ENCODE results near the gene F2RL2. TPM values are rescaled to one million over a fixed set of nuclear protein-coding genes. Genes with fewer than 3 reads are reported as not detected.

The F2RL2 gene
- total RNA-seq, 3 donors from 2014 or later: under 0.01 to 3.4 (median 2.9) TPM

- no peak for DNase-seq (ENCODE audit: low spot score in 2 of 2)
- Histone ChIP-seq H3K4me3 (no peak overlapping the region), H3K27ac (no peak overlapping the region), H3K4me1 (no peaks in the 10 kb centered on the region), H3K9me3 (no peaks in the 10 kb centered on the region), H3K27me3 (no peaks in the 10 kb centered on the region), H3K36me3 (no peaks in the 10 kb centered on the region)
- TF ChIP-seq POLR2A (IDR thresholded peaks at IDR 0.05) (no peak), CTCF (IDR thresholded peaks at IDR 0.05) (no peak), POLR2AphosphoS5 (IDR thresholded peaks at IDR 0.05) (no peak)
- intact Hi-C loops (cut with DNase I; ENCODE audit: low total_unique reads): no loop called here
Measured at GRCh38 chr5:76664079-76664478, 40.9 kb upstream of the F2RL2 start.

GRCh38 chr5:76663573-76663972 lies 40.4 kb upstream of the F2RL2 start:
- intact Hi-C loops (cut with DNase I; ENCODE audit: low total_unique reads): no loop called here
- H3K4me1 ChIP-seq: no peaks in the 10 kb centered on the region
- no peak overlapping the region for H3K4me3 ChIP-seq
- TF ChIP-seq POLR2AphosphoS5 (IDR thresholded peaks at IDR 0.05): no peak
- no peak for TF ChIP-seq POLR2A (IDR thresholded peaks at IDR 0.05)
- no peak for TF ChIP-seq CTCF (IDR thresholded peaks at IDR 0.05)
- no peak overlapping the region for H3K27ac ChIP-seq
- no peaks in the 10 kb centered on the region for H3K27me3 ChIP-seq
- H3K9me3 ChIP-seq: no peaks in the 10 kb centered on the region
- DNase-seq (ENCODE audit: low spot score in 2 of 2): no peak
- no peaks in the 10 kb centered on the region for H3K36me3 ChIP-seq

- no peak for DNase-seq (ENCODE audit: low spot score in 2 of 2)
- no peaks in the 10 kb centered on the region for H3K36me3 ChIP-seq
- TF ChIP-seq POLR2A (IDR thresholded peaks at IDR 0.05) (no peak), CTCF (IDR thresholded peaks at IDR 0.05) (no peak), POLR2AphosphoS5 (IDR thresholded peaks at IDR 0.05) (no peak)
- no peaks in the 10 kb centered on the region for H3K27me3 ChIP-seq
- no peaks in the 10 kb centered on the region for H3K4me1 ChIP-seq
- no peak overlapping the region for H3K4me3 ChIP-seq
- intact Hi-C loops (cut with DNase I; ENCODE audit: low total_unique reads): no loop called here
- no peak overlapping the region for H3K27ac ChIP-seq
- H3K9me3 ChIP-seq: no peaks in the 10 kb centered on the region
Measured at GRCh38 chr5:76662521-76662920, 39.3 kb upstream of the F2RL2 start.

GRCh38 chr5:76660360-76660759 lies 37.2 kb upstream of the F2RL2 start:
- no peak for DNase-seq (ENCODE audit: low spot score in 2 of 2)
- Histone ChIP-seq H3K9me3 (no peaks in the 10 kb centered on the region), H3K4me3 (no peak overlapping the region), H3K27ac (peak overlapping the region in 1 of 2 donors; percentile 7), H3K36me3 (no peaks in the 10 kb centered on the region), H3K27me3 (no peaks in the 10 kb centered on the region), H3K4me1 (no peaks in the 10 kb centered on the region)
- intact Hi-C loops (cut with DNase I; ENCODE audit: low total_unique reads): no loop called here
- TF ChIP-seq POLR2AphosphoS5 (IDR thresholded peaks at IDR 0.05) (no peak), CTCF (IDR thresholded peaks at IDR 0.05) (no peak), POLR2A (IDR thresholded peaks at IDR 0.05) (no peak)

- Histone ChIP-seq H3K9me3 (no peaks in the 10 kb centered on the region), H3K27me3 (no peaks in the 10 kb centered on the region), H3K4me3 (no peak overlapping the region), H3K4me1 (no peaks in the 10 kb centered on the region), H3K27ac (no peak overlapping the region), H3K36me3 (no peaks in the 10 kb centered on the region)
- no peak for DNase-seq (ENCODE audit: low spot score in 2 of 2)
- intact Hi-C loops (cut with DNase I; ENCODE audit: low total_unique reads): no loop called here
- no peak for TF ChIP-seq CTCF (IDR thresholded peaks at IDR 0.05)
- no peak for TF ChIP-seq POLR2AphosphoS5 (IDR thresholded peaks at IDR 0.05)
- TF ChIP-seq POLR2A (IDR thresholded peaks at IDR 0.05): no peak
Measured at GRCh38 chr5:76657683-76658311, 34.6 kb upstream of the F2RL2 start.
